Measurements from ENCODE around the gene SMTN. TPM values are rescaled to one million over a fixed set of nuclear protein-coding genes. Genes with fewer than 3 reads are reported as not detected.

SMTN gene
- total and polyA plus RNA-seq, 9 of the 15 experiments (the other 6 are each of a cell fraction or from before 2014, with no cell fraction given): 2.5 to 41.1 (median 16.1) TPM

DNA sequence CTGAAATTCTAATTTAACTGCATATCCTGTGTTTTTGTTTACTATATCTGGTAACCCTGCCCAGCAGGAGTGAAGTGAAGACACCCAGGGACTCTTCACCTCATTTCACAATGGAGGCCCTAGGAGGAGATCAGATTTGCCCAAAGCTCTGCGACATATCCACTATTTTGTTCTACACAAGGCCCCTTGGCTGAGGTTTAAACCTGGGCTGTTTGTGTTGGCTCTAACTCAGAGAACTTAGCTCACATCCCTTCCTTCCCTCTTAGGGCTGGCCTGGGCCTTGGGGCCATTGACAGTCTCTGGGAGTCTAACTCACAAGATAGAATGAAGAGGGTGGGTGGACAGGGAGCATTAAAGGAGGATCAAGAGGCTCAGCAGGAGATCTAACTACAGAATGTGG is 67.4 kb downstream of the SMTN start:
- no TSS peak for BruUV-seq (replicated peaks)
- Histone ChIP-seq H3K27ac (ENCODE audit: extremely low read depth, low read depth, low read length) (no peak overlapping the region), H3K27me3 (ENCODE audit: control insufficient read depth in 2 of 2, insufficient read depth in 2 of 2, low read length in 2 of 2) (no peaks in the 10 kb centered on the region; a peak in 1 of 5 replicates), H3K9me3 (replicated peaks; ENCODE audit: control insufficient read depth, insufficient read depth, low read depth, low read length) (no peaks in the 10 kb centered on the region), H3K36me3 (ENCODE audit: control insufficient read depth, insufficient read depth, low read length) (no peaks in the 10 kb centered on the region), H3K9me1 (ENCODE audit: control insufficient read depth, insufficient read depth, low read length) (no peaks in the 10 kb centered on the region), H4K20me1 (replicated peaks; ENCODE audit: control insufficient read depth, insufficient read depth, low read length) (no peaks in the 10 kb centered on the region), H3K79me2 (ENCODE audit: control insufficient read depth, insufficient read depth, low read length) (no peaks in the 10 kb centered on the region), H2AFZ (ENCODE audit: low read depth, low read length) (0 out of 2 replicates have a peak overlapping the region, but pooled peaks have one; percentile 49), H3K4me3 (no peak overlapping the region), H3K4me2 (ENCODE audit: insufficient read depth, low read length) (no peak overlapping the region), H3K4me1 (replicated peaks in 1 of 2; ENCODE audit: control insufficient read depth in 2 of 2, insufficient read depth in 2 of 2, low read length in 2 of 2) (no peaks in the 10 kb centered on the region), H3K9ac (ENCODE audit: insufficient read depth in 1 of 2, low read depth in 2 of 2, low read length in 2 of 2) (no peak overlapping the region)
- no peak for DNase-seq (ENCODE audit: extremely low read depth in 1 of 4, low spot score in 3 of 4)
- no peak for ATAC-seq
- intact Hi-C loops (cut with micrococcal nuclease): loop anchor here (2.0 kb wide), 2 partner anchors 42 to 82 kb away; partner anchors contain the start of gene SELENOM
- ChIA-PET POLR2A (interaction anchor here (0.6 to 1.6 kb wide), 2 partner anchors 11 to 199 kb away, joined by 4 read pairs; no protein-coding TSS in a partner anchor), CTCF (ENCODE audit: low intra/inter-chr PET ratio) (interaction anchor here (0.6 to 1.7 kb wide), 5 partner anchors 41 to 228 kb away, joined by 3 to 18 read pairs (median 4); partner anchors contain the start of gene SELENOM)
- FAIRE-seq: no peak
- 88% methylated on average over 1 of the region's 1 CpG for WGBS (ENCODE audit: insufficient coverage, low coverage, missing lambda C conversion rate)
- in situ Hi-C loops (cut with MboI): no loop called here
- TF ChIP-seq POLR2B (IDR thresholded peaks at IDR 0.05; ENCODE audit: low read depth, partially characterized antibody) (no peak), ZBTB7A (IDR thresholded peaks at IDR 0.05; ENCODE audit: borderline replicate concordance, control insufficient read depth, low read depth, low read length) (no peak), CUX1 (CRISPR knock-in tag; IDR thresholded peaks at IDR 0.05) (no peak), FOXA3 (CRISPR knock-in tag; conservative IDR thresholded peaks at IDR 0.05 in 1 of 2, IDR thresholded peaks at IDR 0.05 in 1 of 2) (no peak), ZNF695 (CRISPR knock-in tag; IDR thresholded peaks at IDR 0.05) (no peak), PPARD (CRISPR knock-in tag; IDR thresholded peaks at IDR 0.05) (no peak), MED1 (CRISPR knock-in tag; IDR thresholded peaks at IDR 0.05; ENCODE audit: borderline replicate concordance) (no peak), ZNF512 (tag; IDR thresholded peaks at IDR 0.05) (no peak)
- TF ChIP-seq, protein P1, sequence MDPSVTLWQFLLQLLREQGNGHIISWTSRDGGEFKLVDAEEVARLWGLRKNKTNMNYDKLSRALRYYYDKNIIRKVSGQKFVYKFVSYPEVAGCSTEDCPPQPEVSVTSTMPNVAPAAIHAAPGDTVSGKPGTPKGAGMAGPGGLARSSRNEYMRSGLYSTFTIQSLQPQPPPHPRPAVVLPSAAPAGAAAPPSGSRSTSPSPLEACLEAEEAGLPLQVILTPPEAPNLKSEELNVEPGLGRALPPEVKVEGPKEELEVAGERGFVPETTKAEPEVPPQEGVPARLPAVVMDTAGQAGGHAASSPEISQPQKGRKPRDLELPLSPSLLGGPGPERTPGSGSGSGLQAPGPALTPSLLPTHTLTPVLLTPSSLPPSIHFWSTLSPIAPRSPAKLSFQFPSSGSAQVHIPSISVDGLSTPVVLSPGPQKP (CRISPR knock-in tag; IDR thresholded peaks at IDR 0.05): no peak
- TF ChIP-seq, protein P2, sequence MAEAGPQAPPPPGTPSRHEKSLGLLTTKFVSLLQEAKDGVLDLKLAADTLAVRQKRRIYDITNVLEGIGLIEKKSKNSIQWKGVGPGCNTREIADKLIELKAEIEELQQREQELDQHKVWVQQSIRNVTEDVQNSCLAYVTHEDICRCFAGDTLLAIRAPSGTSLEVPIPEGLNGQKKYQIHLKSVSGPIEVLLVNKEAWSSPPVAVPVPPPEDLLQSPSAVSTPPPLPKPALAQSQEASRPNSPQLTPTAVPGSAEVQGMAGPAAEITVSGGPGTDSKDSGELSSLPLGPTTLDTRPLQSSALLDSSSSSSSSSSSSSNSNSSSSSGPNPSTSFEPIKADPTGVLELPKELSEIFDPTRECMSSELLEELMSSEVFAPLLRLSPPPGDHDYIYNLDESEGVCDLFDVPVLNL (CRISPR knock-in tag; IDR thresholded peaks at IDR 0.05; ENCODE audit: low read depth): no peak

Data from K562 (cell line).